OCI-LY1 (cell line): Measurements from ENCODE around the gene UTP11.

Experiments used
- EZH2 ChIP-seq: fragments of 200-600 bp; sonication (generic), shearing (Covaris generic); IDR thresholded peaks from 2 replicates; pipeline ENCODE4 v1.8.0; 2017; ENCODE audit warnings: borderline replicate concordance, mixed run types, mild to moderate bottlenecking, antibody characterized with exemption, low read length, moderate library complexity, mixed read lengths
- TF ChIP-seq, protein P1 (sequence below): fragments of 200-600 bp; sonication (generic), shearing (Covaris generic); IDR thresholded peaks from 2 replicates; pipeline ENCODE4 v1.5.1; 2017; ENCODE audit warnings: mild to moderate bottlenecking, antibody characterized with exemption, low read length, moderate library complexity, mixed read lengths

DNA sequence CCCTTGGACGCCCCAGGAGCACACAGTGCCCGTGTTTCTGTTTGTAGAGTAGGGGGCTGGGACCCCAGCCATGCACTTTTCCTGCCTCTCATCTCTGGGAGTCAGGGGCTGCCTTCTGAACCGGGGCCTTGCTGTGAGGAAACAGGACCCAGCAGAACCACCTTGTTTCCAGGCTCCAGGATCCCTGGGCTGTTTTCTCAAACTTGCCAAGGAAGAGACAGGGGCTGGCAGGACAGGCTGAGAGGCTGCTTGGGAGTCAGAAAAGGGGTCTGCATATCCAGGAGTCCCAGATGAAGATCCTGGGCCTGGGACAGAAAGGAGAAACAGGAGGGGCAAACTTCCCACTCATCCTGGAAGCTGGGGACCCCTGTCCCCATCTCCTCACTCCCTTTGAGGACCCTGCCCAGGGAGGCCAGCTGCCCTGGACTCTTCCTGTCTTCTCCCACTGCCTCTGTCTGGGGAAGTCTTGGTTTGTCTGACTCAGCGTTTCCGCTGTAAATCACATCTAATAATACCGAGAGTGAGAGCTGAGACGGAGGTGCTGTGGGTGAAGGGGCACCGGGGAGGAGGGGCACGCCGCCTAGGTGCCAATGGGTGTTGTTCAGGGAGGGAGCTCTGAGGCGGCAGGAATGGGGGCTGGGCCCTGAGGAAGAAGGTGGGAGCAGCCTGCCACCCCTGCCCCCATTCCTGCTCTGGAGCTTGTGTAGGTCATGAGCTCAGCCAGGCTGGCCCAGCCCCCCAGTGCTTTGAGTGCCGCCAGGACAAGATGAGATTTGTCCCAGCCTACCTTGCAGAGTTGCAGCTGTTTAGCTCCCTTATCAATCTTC, 17.4 kb downstream of the UTP11 start:
- TF ChIP-seq, protein P1, sequence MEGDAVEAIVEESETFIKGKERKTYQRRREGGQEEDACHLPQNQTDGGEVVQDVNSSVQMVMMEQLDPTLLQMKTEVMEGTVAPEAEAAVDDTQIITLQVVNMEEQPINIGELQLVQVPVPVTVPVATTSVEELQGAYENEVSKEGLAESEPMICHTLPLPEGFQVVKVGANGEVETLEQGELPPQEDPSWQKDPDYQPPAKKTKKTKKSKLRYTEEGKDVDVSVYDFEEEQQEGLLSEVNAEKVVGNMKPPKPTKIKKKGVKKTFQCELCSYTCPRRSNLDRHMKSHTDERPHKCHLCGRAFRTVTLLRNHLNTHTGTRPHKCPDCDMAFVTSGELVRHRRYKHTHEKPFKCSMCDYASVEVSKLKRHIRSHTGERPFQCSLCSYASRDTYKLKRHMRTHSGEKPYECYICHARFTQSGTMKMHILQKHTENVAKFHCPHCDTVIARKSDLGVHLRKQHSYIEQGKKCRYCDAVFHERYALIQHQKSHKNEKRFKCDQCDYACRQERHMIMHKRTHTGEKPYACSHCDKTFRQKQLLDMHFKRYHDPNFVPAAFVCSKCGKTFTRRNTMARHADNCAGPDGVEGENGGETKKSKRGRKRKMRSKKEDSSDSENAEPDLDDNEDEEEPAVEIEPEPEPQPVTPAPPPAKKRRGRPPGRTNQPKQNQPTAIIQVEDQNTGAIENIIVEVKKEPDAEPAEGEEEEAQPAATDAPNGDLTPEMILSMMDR: no peak
- TF ChIP-seq EZH2: no peak
